ENCODE data around the gene KRTAP5-2.

GRCh38 chr11:1560002-1560648, 38.0 kb downstream of the KRTAP5-2 start:
- TF ChIP-seq, protein P1, sequence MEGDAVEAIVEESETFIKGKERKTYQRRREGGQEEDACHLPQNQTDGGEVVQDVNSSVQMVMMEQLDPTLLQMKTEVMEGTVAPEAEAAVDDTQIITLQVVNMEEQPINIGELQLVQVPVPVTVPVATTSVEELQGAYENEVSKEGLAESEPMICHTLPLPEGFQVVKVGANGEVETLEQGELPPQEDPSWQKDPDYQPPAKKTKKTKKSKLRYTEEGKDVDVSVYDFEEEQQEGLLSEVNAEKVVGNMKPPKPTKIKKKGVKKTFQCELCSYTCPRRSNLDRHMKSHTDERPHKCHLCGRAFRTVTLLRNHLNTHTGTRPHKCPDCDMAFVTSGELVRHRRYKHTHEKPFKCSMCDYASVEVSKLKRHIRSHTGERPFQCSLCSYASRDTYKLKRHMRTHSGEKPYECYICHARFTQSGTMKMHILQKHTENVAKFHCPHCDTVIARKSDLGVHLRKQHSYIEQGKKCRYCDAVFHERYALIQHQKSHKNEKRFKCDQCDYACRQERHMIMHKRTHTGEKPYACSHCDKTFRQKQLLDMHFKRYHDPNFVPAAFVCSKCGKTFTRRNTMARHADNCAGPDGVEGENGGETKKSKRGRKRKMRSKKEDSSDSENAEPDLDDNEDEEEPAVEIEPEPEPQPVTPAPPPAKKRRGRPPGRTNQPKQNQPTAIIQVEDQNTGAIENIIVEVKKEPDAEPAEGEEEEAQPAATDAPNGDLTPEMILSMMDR (IDR thresholded peaks at IDR 0.05), result no peak
- TF ChIP-seq POLR2A (IDR thresholded peaks at IDR 0.05), result no peak
